GM21786 (cell line): ENCODE results near the gene MC3R.

Source experiments
- ATAC-seq: cut with Tn5 transposase; IDR thresholded peaks from one replicate; pipeline ENCODE4 v1.9.1; 2021; ENCODE audit not compliant: unreplicated experiment

MC3R gene

DNA sequence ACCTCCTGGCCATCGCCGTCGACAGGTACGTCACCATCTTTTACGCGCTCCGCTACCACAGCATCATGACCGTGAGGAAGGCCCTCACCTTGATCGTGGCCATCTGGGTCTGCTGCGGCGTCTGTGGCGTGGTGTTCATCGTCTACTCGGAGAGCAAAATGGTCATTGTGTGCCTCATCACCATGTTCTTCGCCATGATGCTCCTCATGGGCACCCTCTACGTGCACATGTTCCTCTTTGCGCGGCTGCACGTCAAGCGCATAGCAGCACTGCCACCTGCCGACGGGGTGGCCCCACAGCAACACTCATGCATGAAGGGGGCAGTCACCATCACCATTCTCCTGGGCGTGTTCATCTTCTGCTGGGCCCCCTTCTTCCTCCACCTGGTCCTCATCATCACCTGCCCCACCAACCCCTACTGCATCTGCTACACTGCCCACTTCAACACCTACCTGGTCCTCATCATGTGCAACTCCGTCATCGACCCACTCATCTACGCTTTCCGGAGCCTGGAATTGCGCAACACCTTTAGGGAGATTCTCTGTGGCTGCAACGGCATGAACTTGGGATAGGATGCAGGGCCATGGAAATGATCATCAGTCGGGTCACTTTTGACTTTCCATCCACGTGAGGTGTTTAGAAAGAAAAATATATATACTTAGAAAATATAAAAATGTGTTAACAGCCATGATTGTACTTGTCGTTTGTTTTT, 868 bp downstream of the MC3R start:
- no peak for ATAC-seq

DNA sequence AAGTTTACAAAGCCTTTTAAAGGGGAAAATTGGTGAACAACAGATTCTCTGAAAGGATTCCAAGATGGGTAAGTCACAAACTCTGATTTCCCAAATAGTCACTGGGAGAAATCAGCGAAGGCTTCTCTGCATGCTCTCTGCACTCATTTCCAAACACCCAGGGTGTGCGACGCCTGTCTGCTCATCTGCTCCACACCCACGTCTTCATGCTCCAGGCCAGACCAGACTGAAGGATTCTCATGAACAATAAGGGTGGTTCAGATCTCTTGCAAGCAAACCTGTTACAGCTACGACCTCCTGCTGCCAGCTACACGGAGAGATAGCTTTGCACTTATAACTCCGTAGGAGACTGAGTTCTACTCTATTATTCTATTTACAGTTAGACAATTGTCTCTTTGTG, 1.4 kb downstream of the MC3R start:
- ATAC-seq, result no peak

DNA sequence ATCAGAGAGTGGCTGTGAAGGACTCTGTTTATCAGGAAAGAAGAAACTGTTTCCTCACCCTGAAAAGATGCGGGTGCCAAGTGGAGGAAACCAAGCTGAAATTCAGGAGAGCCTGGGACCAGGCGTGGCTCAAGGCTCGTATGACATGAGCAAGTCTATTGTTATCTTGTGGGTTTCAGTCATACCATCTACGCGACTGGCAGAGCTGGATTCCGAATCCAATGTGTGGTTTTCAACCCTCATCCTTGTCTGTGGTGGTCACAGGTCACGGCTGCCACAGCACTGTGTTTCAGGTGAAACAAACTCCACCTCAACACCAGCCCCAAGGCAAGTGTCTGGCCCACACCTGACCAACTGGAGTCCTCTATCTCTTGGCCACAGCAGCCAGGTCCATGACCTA, 9.1 kb downstream of the MC3R start:
- ATAC-seq, result no peak

DNA sequence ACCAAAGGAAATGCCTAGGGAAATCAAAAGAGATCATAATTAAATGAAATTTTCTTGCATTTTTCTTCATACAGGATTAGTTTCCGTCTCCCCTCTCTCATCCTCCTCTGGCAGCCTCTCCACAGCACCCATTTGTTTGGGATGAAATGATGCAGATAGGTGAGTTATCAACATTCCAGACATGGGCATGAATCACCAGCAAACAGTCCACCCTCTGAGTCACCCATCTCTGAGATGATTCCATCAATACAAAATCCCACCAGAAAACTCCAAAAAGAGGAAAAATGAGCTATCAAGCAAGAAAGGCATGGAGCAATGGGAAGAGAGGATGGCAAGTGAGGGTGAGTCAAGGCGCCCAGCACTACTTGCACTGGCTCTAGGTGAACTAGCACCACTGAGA, 11.4 kb downstream of the MC3R start:
- ATAC-seq, result no peak

DNA sequence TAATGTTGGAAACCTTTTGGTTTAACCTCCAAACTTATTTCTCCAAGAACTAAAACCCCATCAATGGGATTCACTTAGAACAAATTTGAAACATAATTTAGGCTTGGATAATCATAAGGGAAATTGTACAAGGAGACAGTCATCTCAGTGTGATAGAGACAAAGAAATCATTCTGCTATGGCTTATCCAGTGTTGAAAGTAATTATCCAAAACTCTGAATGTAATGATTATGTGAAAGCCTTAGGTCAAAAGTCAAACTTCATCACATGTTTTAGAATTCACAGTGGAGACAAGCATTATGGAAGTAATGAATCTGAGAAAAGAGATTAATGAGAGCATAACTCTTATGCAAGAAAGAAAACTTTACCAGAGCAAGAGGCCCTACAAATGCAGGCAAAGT, 20.0 kb downstream of the MC3R start:
- ATAC-seq, result no peak

DNA sequence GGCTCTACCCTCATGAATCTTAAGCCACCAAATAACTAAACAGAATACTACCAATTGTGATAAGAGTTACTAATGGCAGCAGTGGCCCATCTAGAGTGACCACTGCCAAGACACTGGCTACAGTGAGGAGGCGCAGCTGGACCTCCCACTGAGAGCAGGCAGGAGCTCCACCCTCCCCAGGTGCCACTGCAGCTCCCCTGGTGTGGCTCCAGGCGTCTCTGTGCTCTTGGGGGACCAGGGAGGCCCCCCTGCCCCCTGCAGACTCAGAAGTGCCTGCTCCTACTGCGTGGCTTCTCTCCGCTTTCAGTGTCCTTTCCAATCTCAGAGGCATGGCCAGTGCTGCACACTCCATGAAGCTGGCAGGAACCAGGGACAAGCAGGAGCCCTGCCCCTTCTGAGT, 23.4 kb downstream of the MC3R start:
- ATAC-seq, result no peak

DNA sequence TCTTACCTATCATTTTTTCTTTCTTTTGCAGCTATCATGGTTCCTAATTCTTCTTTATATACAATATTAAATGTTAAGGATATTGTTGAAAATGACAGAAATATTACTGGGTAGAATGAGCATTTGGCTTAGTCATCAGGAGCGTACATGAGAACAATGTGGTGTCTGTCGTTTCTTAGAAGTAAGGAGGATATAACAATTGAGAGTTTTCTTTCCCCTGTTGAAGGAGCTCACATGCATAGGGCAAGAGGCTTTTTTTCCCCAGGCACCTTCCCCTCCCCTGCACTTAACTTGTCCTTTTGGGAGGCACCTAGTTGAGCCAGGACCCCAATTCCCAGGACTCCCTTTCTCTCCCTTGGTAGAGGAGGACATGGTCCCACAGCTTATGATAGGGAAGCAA, 25.0 kb downstream of the MC3R start:
- no peak for ATAC-seq

DNA sequence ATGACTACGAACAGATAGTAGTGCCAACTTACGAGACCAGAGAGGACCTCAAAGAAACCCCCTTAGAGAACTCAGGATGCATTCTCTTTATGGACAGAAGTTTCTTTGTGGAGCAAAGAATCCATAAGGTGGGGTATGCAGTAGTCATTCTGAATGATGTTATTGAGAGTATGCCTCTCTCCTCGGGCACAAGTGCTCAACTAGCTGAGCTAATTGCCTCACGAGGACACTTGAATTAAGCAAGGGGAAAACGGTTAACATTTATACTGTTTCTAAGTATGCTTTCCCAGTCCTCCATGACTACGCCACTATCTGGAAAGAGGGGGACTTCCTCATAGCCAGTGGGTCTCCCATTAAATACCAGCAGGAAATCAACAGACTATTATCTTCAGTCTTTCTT, 25.6 kb downstream of the MC3R start:
- ATAC-seq, result no peak

DNA sequence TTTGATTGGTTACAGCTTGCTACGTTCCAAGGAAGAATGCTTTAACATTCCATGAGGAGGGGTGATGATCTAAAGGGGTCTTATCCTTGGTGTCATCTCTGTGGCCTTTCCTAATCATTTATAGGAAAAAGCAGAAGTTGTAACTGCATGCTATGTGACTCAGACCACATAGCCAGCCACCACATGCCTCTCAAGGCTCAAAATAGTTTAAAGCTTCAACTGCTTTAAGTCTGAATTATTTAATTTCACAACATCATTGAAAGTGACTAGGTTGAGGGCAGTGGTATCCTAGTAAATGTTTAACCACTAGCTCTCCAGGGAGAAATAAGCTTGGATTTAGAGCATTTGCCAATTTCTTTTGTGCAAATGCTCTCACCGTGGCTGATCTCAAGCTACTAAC, 29.7 kb downstream of the MC3R start:
- ATAC-seq, result no peak

DNA sequence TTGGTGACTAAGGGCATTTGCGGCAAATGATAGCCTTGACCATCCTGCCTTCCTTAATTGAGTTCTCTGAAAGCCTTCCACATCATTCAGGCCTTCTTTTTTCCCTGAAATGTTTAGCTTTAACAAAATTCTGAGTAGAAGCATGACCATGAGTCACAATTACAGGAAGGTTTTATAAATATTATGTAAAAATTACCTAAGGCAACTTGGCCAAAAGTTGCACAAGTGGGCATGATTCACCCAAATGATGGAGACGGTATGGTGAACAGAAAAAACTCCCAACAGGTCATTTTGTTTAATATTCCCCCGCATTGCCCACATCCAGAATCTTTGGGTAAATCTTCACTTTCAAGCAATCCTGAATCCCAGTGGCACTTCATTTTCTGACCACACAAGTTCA, 37.0 kb downstream of the MC3R start:
- ATAC-seq, result no peak

DNA sequence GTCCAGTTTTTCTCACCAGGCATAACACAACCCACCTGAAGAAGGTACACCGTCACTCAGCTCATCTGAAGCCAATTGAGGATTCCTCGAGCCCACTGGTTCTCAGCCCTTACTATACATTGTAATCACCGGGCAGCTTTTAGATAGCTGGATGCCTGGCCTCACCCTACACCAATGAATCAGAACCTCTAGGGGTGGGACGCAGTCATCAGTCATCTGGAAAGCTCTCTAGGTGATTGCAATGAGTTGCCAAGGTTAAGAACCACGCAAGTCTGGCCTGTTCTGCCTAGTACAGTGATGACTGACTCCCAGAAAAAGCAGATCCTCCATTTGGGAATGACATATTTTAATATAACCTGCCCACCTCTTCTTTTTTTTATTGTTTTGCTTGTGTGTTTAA, 41.1 kb downstream of the MC3R start:
- ATAC-seq, result no peak

DNA sequence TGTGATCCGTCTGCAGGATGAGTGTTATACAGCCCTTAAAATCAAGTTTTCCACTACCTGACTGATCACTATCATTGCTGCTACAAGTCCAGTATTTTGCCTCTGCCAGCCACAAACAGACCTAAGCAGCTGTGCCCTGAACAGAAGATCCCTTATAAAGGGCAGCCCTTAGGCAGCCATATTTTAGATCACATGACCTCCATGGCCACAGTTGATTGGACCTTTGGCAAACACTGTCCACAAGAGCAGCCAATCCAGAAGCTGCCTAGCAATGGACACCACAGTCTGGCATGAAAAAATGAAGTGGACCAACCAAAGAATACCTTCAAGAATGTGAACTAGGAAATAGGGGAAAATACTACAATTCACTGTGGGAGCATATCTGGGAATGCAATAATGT, 50.8 kb downstream of the MC3R start:
- no peak for ATAC-seq
